Neuronal stem cell (in vitro differentiated cells): ENCODE results near the gene PRR35.

Experiments used
- DNase-seq: peaks from one replicate; pipeline ENCODE4 v3.0.0-alpha.2; 2013; ENCODE audit warnings: low spot score
- H2AFZ ChIP-seq: one replicate; pipeline ENCODE4 v1.6.1; 2013; ENCODE audit warnings: mild to moderate bottlenecking, low read length, inconsistent platforms
- H2AK5ac ChIP-seq: 2 replicates; pipeline ENCODE4 v1.6.1; 2013; ENCODE audit warnings: low read depth, mild to moderate bottlenecking, inconsistent platforms, low read length, moderate library complexity, mixed read lengths
- H2BK120ac ChIP-seq: 2 replicates; pipeline ENCODE4 v1.6.1; 2013; ENCODE audit warnings: low read depth, mild to moderate bottlenecking, inconsistent platforms, low read length, moderate library complexity, mixed read lengths
- H2BK12ac ChIP-seq: one replicate; pipeline ENCODE4 v1.6.1; 2013; ENCODE audit warnings: low read length, inconsistent platforms
- H2BK15ac ChIP-seq: 2 replicates; pipeline ENCODE4 v1.6.1; 2013; ENCODE audit warnings: mild to moderate bottlenecking, low read length, inconsistent platforms, mixed read lengths
- H2BK5ac ChIP-seq: one replicate; pipeline ENCODE4 v1.6.1; 2013; ENCODE audit warnings: inconsistent platforms, mild to moderate bottlenecking, low read length, moderate library complexity
- H3K14ac ChIP-seq: one replicate; pipeline ENCODE4 v1.6.1; 2013; ENCODE audit warnings: low read length, inconsistent platforms
- H3K18ac ChIP-seq: 2 replicates; pipeline ENCODE4 v1.6.1; 2013; ENCODE audit warnings: low read length, inconsistent platforms
- H3K23ac ChIP-seq: 2 replicates; pipeline ENCODE4 v1.6.1; 2013; ENCODE audit warnings: low read depth, mild to moderate bottlenecking, mixed read lengths, low read length, inconsistent platforms; ENCODE audit not compliant: poor library complexity
- H3K27ac ChIP-seq: replicated peaks from 3 replicates; pipeline ENCODE4 v1.5.1; 2013; ENCODE audit warnings: low read length, inconsistent platforms
- H3K27me3 ChIP-seq, 3 experiments: 2 replicates each; pipeline ENCODE4 v1.6.1; 2013; ENCODE audit warnings: low read length in 3 of 3, mild to moderate bottlenecking in 2 of 3, inconsistent platforms in 1 of 3, low read depth in 1 of 3, mixed read lengths in 1 of 3, moderate library complexity in 1 of 3; ENCODE audit not compliant: control insufficient read depth in 3 of 3, insufficient read depth in 3 of 3
- H3K36me3 ChIP-seq, 2 donors: replicated peaks in 1 of 2; 2 replicates each; pipeline ENCODE4 v1.6.1; 2013; ENCODE audit warnings: low read length in 2 of 2; ENCODE audit not compliant: control insufficient read depth in 2 of 2, insufficient read depth in 2 of 2
- H3K4ac ChIP-seq: 2 replicates; pipeline ENCODE4 v1.6.1; 2013; ENCODE audit warnings: inconsistent platforms, mild to moderate bottlenecking, low read length, moderate library complexity
- H3K4me1 ChIP-seq, 2 donors: 1 replicate in 1 of 2; 2 replicates in 1 of 2; pipeline ENCODE4 v1.6.1; 2013; ENCODE audit warnings: low read length in 2 of 2, low read depth in 1 of 2; ENCODE audit not compliant: control insufficient read depth in 2 of 2, insufficient read depth in 1 of 2
- H3K4me2 ChIP-seq: one replicate; pipeline ENCODE4 v1.6.1; 2013; ENCODE audit warnings: mild to moderate bottlenecking, low read length, inconsistent platforms; ENCODE audit not compliant: insufficient read depth, poor library complexity, severe bottlenecking
- H3K4me3 ChIP-seq, 2 donors: 2 replicates each; pipeline ENCODE4 v1.5.1; 2013; ENCODE audit warnings: low read length in 2 of 2, mild to moderate bottlenecking in 2 of 2, inconsistent platforms in 1 of 2, moderate library complexity in 1 of 2
- H3K79me1 ChIP-seq: one replicate; pipeline ENCODE4 v1.6.1; 2013; ENCODE audit warnings: low read depth, mild to moderate bottlenecking, inconsistent platforms, low read length, moderate library complexity
- H3K9ac ChIP-seq: one replicate; pipeline ENCODE4 v1.6.1; 2013; ENCODE audit warnings: mild to moderate bottlenecking, low read depth, low read length, inconsistent platforms; ENCODE audit not compliant: poor library complexity
- H3K9me3 ChIP-seq, 2 donors: replicated peaks in 1 of 2; 2 replicates each; pipeline versions ENCODE3 to v1.6.1; 2013; ENCODE audit warnings: low read length in 2 of 2, mild to moderate bottlenecking in 2 of 2, inconsistent platforms in 1 of 2, low read depth in 1 of 2, mixed read lengths in 1 of 2, moderate library complexity in 1 of 2; ENCODE audit not compliant: control insufficient read depth in 2 of 2, insufficient read depth in 1 of 2
- H4K8ac ChIP-seq: one replicate; pipeline ENCODE4 v1.6.1; 2013; ENCODE audit warnings: low read depth, mild to moderate bottlenecking, inconsistent platforms, low read length, moderate library complexity
- H4K91ac ChIP-seq: one replicate; pipeline ENCODE4 v1.6.1; 2013; ENCODE audit warnings: low read length, low read depth, mild to moderate bottlenecking, inconsistent platforms; ENCODE audit not compliant: poor library complexity
- WGBS, 2 donors: extraction: QIAGEN DNeasy Blood & Tissue Kit; methylation state at CpG; one replicate each; pipeline ENCODE4 v1.1.7; 2013; ENCODE audit warnings: missing lambda C conversion rate in 2 of 2, mixed read lengths in 1 of 2; ENCODE audit not compliant: insufficient read length in 2 of 2, insufficient replicate concordance in 1 of 2; ENCODE audit errors: extremely low coverage in 2 of 2; 5-methylcytosine and 5-hydroxymethylcytosine counted together

Gene PRR35

DNA sequence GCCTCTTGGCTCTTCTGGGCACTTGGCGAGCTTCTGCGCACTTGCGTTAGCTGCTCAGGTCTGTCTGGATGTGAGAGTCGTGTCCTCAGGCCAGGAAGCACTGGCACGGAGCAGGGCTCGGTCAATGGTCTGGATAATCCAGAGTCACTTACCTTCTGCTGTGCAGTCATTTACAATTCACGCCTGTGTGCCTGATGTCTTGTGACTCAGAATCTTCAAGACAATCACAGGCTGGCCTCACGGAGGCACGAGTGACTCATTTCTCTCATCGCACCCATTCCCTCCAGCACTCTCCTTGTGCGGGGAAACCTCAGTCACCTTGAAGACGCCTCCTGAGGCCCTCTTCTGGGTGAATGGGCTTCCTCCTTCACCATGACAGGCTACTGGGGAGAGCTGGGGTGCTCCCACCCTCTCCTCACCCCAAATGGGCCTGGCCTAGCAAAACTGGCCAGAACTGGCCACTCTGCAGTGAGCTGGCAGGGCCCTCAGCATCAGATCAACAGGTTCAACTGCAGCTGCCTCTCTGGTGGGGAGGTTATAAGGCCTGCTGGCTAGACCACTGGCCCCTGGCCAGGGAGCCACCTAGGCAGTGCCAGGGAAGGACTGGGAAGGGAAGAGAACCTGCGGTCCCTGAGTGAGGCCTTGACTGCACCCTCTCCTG, 34.5 kb upstream of the PRR35 start:
- no peaks in the 10 kb centered on the region for H3K9me3 ChIP-seq
- H3K14ac ChIP-seq, result no peak overlapping the region
- H2BK12ac ChIP-seq, result no peak overlapping the region
- no peak overlapping the region for H3K18ac ChIP-seq
- H3K4ac ChIP-seq, result no peak overlapping the region
- no peak overlapping the region for H2AFZ ChIP-seq
- no peak overlapping the region for H2AK5ac ChIP-seq
- no peak overlapping the region for H3K9ac ChIP-seq
- H2BK120ac ChIP-seq, result no peak overlapping the region
- no peak overlapping the region for H3K4me2 ChIP-seq
- no peak overlapping the region for H4K8ac ChIP-seq
- H3K27me3 ChIP-seq, result no peaks in the 10 kb centered on the region
- no peak overlapping the region for H3K27ac ChIP-seq
- H4K91ac ChIP-seq, result no peak overlapping the region
- H3K79me1 ChIP-seq, result peaks cover 24% of the 10 kb centered on the region
- H2BK15ac ChIP-seq, result no peak overlapping the region
- no peak for DNase-seq
- WGBS, 2 donors, result no CpG with 5 or more reads among the region's 13 CpGs
- H2BK5ac ChIP-seq, result no peak overlapping the region
- peaks cover 13 to 50% of the 10 kb centered on the region in 2 donors for H3K36me3 ChIP-seq
- H3K4me3 ChIP-seq, result peak overlapping the region in 1 of 2 donors; percentile 94
- H3K23ac ChIP-seq, result peak overlapping the region; percentile 55
- peaks cover 20 to 23% of the 10 kb centered on the region in 2 donors for H3K4me1 ChIP-seq

DNA sequence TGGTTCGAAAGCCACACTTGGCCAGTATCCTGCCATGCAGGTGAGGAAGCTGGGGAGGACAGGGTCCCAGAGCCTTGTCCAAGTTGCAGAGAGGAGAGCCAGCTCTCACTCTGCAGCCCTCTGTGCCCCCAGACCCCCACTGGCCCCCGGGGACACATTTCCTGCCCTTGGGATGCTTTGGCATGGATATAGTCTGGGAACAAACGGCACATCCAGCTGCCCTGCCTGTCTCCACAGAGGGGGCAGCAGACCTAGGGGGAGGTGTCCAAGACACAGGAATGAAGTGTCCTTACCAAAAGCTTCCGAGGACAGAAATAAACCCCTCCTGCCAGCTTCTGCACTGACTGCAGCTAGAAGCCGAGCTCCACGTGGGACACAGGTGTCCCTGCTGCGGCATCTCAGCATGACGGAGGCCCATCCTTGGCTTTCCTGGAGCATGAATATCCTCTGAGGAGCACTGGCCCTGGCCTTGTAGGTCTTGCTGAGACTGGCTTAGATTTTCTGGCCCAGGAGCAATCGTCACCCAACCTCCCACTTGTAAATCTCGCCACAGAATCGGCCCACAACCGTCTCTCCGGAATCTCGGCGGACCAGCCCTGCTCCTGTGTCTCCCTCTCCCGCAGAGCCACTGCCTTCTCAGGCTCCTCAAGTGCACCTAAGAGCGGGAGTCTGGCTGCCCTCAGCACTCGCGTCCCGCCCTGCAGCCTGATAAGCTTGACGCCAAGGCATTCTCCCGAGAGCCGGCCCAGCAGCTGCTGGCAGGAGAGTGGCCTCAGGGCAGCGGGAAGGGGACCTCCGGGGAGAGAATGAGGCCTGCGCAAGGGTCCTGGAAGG, 33.8 kb upstream of the PRR35 start:
- no peak overlapping the region for H4K91ac ChIP-seq
- H3K4me2 ChIP-seq, result peak overlapping the region; percentile 95
- peaks cover 25% of the 10 kb centered on the region for H3K79me1 ChIP-seq
- H2BK5ac ChIP-seq, result peak overlapping the region; percentile 87
- DNase-seq, result no peak
- peak overlapping the region; percentile 94 to 99 for H3K4me3 ChIP-seq
- peak overlapping the region; percentile 48 for H2AK5ac ChIP-seq
- peak overlapping the region; percentile 99 for H3K18ac ChIP-seq
- H3K4me1 ChIP-seq, result peaks cover 20 to 23% of the 10 kb centered on the region in 2 donors
- H2BK12ac ChIP-seq, result no peak overlapping the region
- H2AFZ ChIP-seq, result peak overlapping the region; percentile 93
- H3K14ac ChIP-seq, result no peak overlapping the region
- H3K27me3 ChIP-seq, result no peaks in the 10 kb centered on the region
- H3K27ac ChIP-seq, result no peak overlapping the region
- no peak overlapping the region for H4K8ac ChIP-seq
- peak overlapping the region; percentile 98 for H3K9ac ChIP-seq
- WGBS, 2 donors, result no CpG with 5 or more reads among the region's 26 CpGs
- H2BK120ac ChIP-seq, result no peak overlapping the region
- peaks cover 8 to 42% of the 10 kb centered on the region in 2 donors for H3K36me3 ChIP-seq
- H2BK15ac ChIP-seq, result no peak overlapping the region
- no peak overlapping the region for H3K4ac ChIP-seq
- peak overlapping the region; percentile 98 for H3K23ac ChIP-seq
- no peaks in the 10 kb centered on the region for H3K9me3 ChIP-seq

DNA sequence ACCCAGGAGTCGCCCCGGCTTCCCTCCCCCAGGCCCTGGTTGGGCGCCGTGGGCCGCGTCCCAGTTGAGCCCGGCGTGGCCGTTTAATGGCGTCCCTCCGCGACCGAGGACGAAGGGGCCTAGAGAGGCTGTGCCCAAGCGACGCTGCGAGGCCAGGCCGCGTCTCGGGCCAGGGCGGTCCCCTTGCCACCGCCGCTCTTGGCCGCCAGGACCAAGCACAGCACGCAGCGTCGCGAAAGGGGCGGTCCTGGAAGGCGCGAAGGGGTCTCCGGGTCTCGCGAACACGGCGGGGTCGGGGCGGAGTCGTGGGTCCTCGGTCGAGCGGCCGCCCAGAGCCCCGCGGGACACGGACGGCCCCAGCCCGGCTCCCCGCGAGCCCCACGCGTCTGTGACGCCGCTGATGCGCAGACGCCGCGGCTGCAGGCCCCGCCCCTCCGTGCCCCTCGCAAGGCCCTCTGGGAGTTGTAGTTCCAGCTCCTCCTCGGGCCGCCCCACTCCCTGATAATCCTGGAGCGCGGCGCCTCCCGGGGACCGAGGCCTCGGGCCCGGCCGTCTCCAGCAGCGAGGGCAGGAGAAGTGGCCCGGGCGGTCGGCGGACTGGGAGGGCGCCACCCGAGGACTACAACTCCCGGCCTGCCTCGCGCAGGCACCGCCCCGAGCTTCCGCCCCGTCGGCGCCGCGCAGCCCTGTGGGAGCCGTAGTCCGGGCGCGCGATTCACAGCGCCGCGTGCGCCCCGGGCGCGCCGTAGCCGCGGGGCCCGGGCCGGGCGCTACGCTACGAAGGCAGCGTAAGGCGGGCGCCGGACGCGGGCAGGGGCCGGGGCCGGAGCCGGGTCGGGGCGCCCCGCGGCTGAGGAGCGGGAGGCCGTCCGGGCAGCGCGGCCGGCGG, 32.9 kb upstream of the PRR35 start, which contains the start of gene CAPN15:
CAPN15 (plus strand) TSS at position 698 of the 889 bp plus-strand sequence. CDS start 19,127 bp downstream, outside the sequence.
- H3K18ac ChIP-seq, result peak within 1 kb of the TSS; percentile 99

More for the DNA sequence above, 32.9 kb upstream of the PRR35 start, which contains the start of gene CAPN15:
- Histone ChIP-seq H3K27me3 (no peaks in the 10 kb centered on the region), H3K9me3 (no peaks in the 10 kb centered on the region), H3K4ac (peak within 1 kb of the TSS; percentile 26), H3K23ac (peak within 1 kb of the TSS; percentile 98), H3K79me1 (peaks cover 28% of the 10 kb centered on the region), H3K36me3 (peaks cover 8 to 36% of the 10 kb centered on the region in 2 donors), H2BK120ac (peak within 1 kb of the TSS; percentile 81), H3K27ac (peak within 1 kb of the TSS; percentile 84), H3K9ac (peak within 1 kb of the TSS; percentile 98), H3K4me1 (peaks cover 20 to 23% of the 10 kb centered on the region in 2 donors), H3K14ac (peak within 1 kb of the TSS; percentile 56), H4K91ac (no peak within 1 kb of the TSS), H3K4me3 (peak within 1 kb of the TSS; percentile 94 to 99), H4K8ac (peak within 1 kb of the TSS; percentile 43), H2AK5ac (peak within 1 kb of the TSS; percentile 70), H2BK15ac (no peak within 1 kb of the TSS), H2BK12ac (peak within 1 kb of the TSS; percentile 41), H2BK5ac (peak within 1 kb of the TSS; percentile 87), H2AFZ (peak within 1 kb of the TSS; percentile 93), H3K4me2 (peak within 1 kb of the TSS; percentile 98)
- DNase-seq, result peak; percentile 90
- no CpG with 5 or more reads among the region's 129 CpGs for WGBS, 2 donors
